ENCODE measurements around the gene TRIM50.
"Not testable (repeated sequence)": the region's sequence is repeated elsewhere in the genome, so short reads cannot be mapped to it uniquely, and the experiment has no call there.

The TRIM50 gene

GRCh38 chr7:73327922-73328321, at the start of gene TRIM50, which contains the start of gene FKBP6:
TSS of gene TRIM50 (minus strand) at chr7:73328082. CDS start at chr7:73324787, 3,295 bp downstream.
TSS of gene FKBP6 (plus strand) at chr7:73328161. CDS start at chr7:73328429, 268 bp downstream.
- DNase-seq (ENCODE audit: extremely low read depth, insufficient read length); H3K27me3 ChIP-seq (replicated peaks; ENCODE audit: control insufficient read depth, insufficient read depth, low read length); H3K4me3 ChIP-seq (replicated peaks; ENCODE audit: low read depth, low read length); H3K36me3 ChIP-seq (ENCODE audit: control insufficient read depth, insufficient read depth, low read length): not testable (repeated sequence)

- Histone ChIP-seq H3K27me3 (replicated peaks; ENCODE audit: control insufficient read depth, insufficient read depth, low read length) (no peaks in the 10 kb centered on the region), H3K36me3 (ENCODE audit: control insufficient read depth, insufficient read depth, low read length) (no peaks in the 10 kb centered on the region), H3K4me3 (replicated peaks; ENCODE audit: low read depth, low read length) (no peak overlapping the region)
- no peak for TF ChIP-seq CTCF (IDR thresholded peaks at IDR 0.05; ENCODE audit: insufficient read depth, low read length, poor library complexity, severe bottlenecking)
- DNase-seq (ENCODE audit: extremely low read depth, insufficient read length), result no peak
These were observed 49.0 kb upstream of the TRIM50 start for GRCh38 chr7:73376671-73377412.

GRCh38 chr7:73376262-73376661, 48.4 kb upstream of the TRIM50 start:
- not testable (repeated sequence) for H3K27me3 ChIP-seq (replicated peaks; ENCODE audit: control insufficient read depth, insufficient read depth, low read length); H3K4me3 ChIP-seq (replicated peaks; ENCODE audit: low read depth, low read length); DNase-seq (ENCODE audit: extremely low read depth, insufficient read length); H3K36me3 ChIP-seq (ENCODE audit: control insufficient read depth, insufficient read depth, low read length)

DNA sequence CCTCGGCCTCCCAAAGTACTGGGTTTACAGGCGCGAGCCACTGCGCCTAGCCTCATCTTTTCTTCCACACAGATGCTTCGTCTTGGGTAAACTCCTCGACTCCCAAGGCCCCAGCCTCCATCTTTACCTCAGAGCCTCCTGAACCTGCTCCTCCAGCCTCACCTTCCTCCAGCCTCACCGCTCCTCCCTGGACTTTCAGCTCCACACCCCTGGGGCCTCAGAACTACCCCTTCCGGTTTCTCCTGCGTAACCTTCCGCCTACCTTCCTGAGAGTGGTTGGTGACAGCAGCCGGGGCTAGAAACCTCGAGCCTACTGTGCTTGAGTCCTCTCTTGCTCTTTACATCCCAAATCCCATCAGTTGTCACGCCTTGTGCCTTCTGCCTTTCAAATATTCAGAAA, 45.9 kb upstream of the TRIM50 start:
- DNase-seq (ENCODE audit: extremely low read depth, insufficient read length), result no peak
- no peak for TF ChIP-seq CTCF (IDR thresholded peaks at IDR 0.05; ENCODE audit: insufficient read depth, low read length, poor library complexity, severe bottlenecking)
- H3K4me3 ChIP-seq (replicated peaks; ENCODE audit: low read depth, low read length), result no peak overlapping the region
- H3K36me3 ChIP-seq (ENCODE audit: control insufficient read depth, insufficient read depth, low read length), result no peaks in the 10 kb centered on the region
- H3K27me3 ChIP-seq (replicated peaks; ENCODE audit: control insufficient read depth, insufficient read depth, low read length), result no peaks in the 10 kb centered on the region

DNA sequence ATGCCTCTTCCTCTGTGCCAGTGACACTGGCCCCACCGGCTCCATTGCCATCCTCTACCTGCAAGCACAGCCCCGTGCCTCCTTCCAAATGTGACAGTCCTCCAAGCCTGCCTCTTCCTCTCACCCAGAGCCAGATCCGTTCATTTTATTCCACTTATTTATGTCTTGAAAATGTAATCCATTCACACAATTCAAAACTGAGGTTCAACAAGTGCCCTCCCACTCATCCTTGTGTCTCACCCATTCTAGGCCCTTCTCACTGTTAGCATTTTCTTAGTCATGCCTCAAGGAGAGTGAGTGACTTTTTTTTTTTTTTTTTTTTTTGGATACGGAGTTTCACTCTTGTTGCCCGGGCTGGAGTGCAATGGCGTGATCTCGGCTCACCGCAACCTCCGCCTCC, 41.7 kb upstream of the TRIM50 start:
- no peaks in the 10 kb centered on the region for H3K27me3 ChIP-seq (replicated peaks; ENCODE audit: control insufficient read depth, insufficient read depth, low read length)
- TF ChIP-seq CTCF (IDR thresholded peaks at IDR 0.05; ENCODE audit: insufficient read depth, low read length, poor library complexity, severe bottlenecking), result no peak
- no peak for DNase-seq (ENCODE audit: extremely low read depth, insufficient read length)
- no peak overlapping the region for H3K4me3 ChIP-seq (replicated peaks; ENCODE audit: low read depth, low read length)
- no peaks in the 10 kb centered on the region for H3K36me3 ChIP-seq (ENCODE audit: control insufficient read depth, insufficient read depth, low read length)

GRCh38 chr7:73369009-73369408, 41.1 kb upstream of the TRIM50 start:
- no peak for DNase-seq (ENCODE audit: extremely low read depth, insufficient read length)
- Histone ChIP-seq H3K4me3 (replicated peaks; ENCODE audit: low read depth, low read length) (no peak overlapping the region), H3K36me3 (ENCODE audit: control insufficient read depth, insufficient read depth, low read length) (no peaks in the 10 kb centered on the region), H3K27me3 (replicated peaks; ENCODE audit: control insufficient read depth, insufficient read depth, low read length) (no peaks in the 10 kb centered on the region)
- no peak for TF ChIP-seq CTCF (IDR thresholded peaks at IDR 0.05; ENCODE audit: insufficient read depth, low read length, poor library complexity, severe bottlenecking)

DNA sequence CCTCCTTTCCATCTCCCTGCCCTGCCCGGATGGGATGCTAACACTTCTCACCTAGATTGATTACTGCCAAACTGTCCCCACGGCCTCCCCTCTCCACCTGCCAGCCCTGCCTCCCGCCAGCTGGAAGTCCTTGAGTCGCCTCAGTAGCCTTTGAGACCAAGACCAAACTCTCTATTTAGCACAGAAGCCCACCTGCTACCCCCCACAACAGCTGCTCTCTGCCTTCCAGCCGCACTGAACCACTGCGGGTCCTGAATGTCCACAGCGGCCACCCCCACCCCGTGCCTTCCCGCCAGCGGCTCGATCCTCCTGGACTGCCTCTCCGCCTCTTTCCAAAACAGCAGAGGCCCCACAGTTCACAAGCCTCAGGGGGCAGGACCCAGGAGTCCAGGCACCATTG, 39.1 kb upstream of the TRIM50 start:
- Histone ChIP-seq H3K4me3 (replicated peaks; ENCODE audit: low read depth, low read length) (no peak overlapping the region), H3K36me3 (ENCODE audit: control insufficient read depth, insufficient read depth, low read length) (no peaks in the 10 kb centered on the region), H3K27me3 (replicated peaks; ENCODE audit: control insufficient read depth, insufficient read depth, low read length) (no peaks in the 10 kb centered on the region)
- no peak for TF ChIP-seq CTCF (IDR thresholded peaks at IDR 0.05; ENCODE audit: insufficient read depth, low read length, poor library complexity, severe bottlenecking)
- no peak for DNase-seq (ENCODE audit: extremely low read depth, insufficient read length)

Data from GM06990 (cell line).